Central memory CD4-positive, alpha-beta T cell (primary cell): Measurements from ENCODE around the gene FBXL13.

Source experiments
- DNase-seq: peaks from one replicate; pipeline ENCODE4 v3.0.0; 2022

Gene FBXL13

DNA sequence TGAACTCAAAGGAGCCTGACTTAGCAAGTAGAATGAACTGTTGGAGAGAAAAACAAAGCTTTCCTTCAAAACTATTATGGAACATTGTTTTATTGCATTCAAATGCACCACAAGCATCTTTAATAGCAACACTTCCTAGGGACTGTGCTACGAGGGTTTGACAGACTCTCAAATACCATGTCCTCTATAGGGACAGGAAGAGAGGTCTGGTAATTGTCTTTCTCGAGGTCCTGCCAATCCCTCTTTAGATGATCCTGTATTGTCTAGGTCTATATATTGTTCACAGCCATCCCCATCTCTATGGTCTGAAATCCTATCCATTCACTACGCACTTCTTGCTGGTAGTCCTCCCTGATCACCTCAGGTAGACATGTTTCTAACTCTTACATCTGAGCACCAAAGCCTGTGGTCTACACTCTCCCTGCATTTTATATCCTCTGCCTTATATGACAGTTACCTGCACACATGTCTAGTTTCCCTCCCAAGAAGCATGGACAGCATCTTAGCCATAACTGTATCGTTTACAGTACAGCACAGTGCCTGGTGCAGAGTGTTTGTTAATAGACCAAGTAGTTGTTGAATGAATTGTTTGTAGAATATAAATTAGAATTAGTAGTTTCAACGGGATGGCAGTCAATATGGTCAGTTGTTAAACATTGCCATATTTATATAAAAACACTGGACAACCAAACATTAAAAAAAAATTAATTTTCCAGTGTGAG, 183.5 kb downstream of the FBXL13 start:
- no peak for DNase-seq

DNA sequence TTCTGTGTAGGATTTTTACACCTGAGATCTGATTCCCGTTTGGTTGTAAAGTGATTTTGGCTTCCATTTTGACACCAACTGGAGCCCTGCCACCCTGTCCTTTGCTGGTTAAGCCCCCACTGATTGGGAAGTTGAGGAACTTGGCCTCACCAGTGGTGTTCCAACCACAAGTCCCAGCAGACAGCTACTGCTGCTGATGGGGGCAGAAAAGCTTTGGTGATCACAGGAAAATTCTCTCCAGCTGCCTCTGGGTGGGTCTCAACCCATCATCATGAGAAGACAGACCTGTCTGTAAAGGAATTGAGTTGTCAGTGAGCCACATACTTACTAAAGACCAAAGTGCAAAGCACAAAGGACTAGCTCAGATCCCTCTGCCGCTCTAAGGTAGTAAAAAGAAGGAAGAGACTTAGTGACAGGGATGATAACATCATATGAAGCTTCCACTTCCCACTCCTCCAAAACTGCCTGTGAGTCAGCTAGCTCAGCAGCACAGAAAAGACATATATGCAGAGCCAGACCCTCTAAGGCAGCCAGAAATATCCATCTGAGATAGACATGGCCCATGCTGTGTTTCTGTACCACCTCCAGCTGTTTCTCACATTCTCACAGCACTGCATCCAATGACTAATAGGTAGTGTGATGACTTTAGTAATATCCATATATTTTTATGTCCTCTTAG, 184.2 kb downstream of the FBXL13 start:
- DNase-seq, result no peak

DNA sequence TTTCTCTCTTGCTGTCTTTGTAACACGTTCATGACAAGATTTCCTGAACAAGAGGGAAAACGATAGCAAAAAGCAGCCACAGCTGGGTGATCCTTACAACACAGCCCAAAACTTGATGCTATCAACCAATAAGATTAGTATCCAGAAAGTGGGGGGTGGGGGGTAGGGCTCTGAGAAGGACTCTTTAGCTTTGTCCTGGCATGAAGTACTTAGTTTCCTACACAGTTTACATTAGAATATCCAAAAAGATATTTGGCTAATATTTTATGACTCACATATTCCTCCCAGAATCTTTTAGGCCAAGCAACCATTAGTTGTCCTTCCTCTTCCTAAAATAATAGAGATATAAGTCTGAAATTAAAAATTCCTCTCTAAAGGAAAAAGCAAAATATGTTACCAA, 184.7 kb downstream of the FBXL13 start:
- no peak for DNase-seq

DNA sequence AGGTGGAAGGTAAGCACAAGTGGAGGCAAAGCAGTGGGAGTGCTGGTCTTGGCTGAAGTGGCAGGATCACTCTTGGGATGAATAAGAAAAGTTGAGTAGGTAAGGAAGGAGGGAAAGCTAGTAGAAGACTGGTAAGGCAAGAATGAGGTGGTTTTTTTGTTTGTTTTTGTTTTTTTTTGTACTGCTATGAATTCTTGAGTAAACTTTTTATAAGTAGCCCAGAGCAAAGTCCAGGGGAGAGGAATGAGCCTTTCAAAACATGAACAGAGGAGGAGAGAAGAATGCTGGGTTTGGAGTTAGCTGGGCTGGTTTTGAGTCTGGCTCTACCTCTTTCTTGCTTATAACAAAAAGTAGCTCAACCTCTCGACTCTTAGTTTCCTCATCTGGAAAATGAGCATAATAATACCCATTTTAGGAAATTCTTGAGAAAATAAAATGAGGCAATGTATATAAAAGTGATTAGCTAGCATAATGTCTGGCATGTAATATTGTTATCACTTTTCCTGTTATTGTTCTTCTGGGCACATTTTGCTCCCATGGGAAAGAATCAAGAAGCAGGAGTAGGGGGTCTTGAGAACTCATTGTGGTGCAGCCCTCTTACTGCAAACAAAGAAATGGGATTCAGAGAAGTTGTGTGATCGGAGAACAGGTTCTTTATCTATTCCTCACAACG, 185.9 kb downstream of the FBXL13 start:
- no peak for DNase-seq

DNA sequence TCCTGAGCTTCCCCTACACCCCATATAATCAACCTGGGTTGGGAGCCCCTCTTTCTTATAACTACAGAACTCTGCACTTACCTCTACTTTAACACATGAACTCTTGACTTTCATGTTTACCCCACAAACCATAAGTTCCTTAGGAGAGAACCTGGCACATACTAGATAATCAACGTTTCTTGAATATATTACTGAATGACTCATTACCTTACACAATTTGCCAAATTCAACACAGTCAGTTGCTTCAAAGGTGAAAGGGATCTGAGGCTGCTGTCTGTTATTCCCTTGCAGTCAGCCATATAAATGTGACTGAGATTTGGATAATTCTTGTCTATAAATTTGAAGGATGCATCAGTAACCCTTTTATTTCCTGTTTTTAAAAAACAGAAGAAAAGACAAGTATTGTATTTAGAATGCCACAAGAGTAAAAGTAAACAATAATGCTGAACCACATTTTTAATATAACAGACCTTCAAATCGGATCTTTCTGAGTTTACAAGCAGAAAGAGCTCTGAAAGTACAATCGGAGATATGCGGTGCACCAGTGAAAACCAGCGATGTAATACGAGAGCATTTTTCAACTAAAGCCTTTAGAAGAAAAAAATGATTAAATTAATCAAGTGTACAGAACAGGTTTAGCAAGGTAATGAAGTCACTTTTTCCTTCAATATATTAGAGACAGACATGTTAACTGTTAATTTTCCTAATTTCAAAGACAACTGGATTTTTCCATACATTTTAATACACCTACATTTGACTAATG, 191.3 kb downstream of the FBXL13 start:
- no peak for DNase-seq

DNA sequence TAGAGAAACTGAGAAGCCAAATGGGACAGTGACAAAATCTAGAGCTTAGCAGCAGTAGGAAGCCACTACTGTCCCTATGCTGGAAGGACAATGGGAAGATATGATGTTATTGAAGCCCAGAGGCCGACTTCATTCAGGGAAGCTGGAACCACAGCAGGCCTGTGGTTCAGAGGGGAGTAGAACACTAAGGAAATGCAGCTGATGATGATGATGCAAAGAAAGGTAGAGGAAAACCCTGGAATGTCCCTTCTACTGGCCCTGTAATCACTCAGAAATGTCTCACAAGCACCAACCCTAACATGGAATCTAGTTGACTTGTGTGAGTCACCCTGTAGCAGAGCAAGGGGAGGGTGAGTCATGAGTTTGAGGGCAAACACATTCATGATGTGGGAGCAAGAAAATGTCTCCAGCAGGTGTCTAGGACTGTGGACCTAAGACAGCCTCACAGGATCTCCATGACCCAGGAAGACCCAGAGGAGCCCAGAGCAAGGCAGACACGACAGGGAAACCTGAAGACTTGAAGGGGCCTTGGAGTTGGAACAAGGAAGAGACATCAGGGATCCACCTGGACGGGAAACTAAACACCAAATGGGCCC, 198.8 kb downstream of the FBXL13 start:
- DNase-seq, result no peak

DNA sequence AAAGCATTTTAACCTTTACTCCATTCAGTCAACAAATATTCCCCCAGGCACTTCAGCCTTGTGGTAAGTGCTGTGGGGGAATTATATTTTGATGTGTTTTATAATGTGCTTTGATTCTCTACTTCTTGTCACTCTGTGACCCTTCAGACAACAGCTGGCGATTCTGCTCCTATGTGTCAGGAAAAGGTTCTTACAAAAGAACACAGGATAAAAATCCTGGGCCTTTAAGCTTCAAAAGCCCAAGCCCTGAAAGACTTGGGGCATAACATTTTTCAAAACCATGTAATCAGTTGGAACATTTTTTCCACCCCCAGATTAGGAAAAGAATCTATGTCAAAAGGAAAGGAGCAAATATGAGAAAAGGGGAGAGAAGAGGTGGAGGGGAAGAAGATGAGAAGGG, 199.6 kb downstream of the FBXL13 start:
- no peak for DNase-seq

DNA sequence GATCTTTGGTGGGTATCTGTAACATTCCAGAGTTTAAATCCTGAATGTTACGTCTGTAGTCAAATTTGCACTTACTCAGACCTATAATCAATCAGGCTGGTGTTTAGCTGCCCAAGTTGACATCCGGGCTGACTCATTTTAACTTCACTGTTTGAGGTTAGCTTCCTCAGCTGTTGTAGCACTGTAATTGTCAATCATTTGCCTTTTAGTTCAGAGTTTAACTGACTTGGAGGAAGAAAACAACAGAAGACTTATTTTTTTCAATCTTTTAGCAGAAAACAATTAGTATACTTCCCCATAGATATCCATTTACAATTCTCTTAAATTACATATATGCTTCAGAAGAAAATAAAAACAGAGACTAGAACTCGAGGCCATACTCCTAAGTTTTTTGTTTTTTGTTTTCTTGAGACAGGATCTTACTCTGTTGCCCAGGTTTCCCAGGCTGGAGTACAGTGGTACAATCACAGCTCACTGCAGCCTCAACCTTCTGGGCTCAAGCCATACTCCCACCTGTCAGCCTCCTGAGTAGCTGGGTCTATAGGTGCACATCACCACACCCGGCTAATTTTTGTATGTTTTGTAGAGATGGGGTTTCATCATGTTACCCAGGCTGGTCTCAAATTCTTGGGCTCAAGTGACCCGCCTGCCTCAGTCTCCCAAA, 200.3 kb downstream of the FBXL13 start:
- no peak for DNase-seq

DNA sequence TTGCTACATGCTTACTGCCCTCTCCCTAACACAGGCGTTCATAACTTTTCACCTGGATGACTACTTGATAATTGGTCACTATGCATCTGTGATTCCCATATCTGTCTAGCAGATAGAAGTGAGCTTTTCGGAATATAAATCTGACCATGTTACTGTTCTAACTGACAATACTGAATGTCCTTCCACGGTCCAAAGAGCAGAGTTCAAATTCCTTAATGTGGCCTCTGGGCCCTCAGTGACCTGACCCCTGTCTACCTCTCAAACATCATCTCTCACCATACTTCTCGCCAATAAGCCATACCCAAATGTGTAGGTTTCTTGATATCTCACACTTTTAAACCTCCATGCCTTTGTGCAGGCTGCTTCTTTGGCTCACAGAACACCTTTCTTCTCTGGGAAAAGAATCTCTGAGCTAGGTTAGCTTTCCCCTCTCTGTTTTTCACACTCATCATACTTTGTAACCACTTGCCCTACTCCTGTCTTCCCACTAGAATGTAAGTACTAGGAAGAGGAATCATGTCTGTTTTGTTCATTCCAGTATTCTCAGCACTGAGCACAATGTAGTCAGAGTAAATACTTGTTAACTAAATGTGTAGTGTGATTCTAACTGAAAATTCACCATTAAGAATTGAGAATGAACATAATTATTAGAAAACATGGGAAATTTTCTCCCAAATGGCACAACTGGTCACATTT, 201.0 kb downstream of the FBXL13 start:
- no peak for DNase-seq

DNA sequence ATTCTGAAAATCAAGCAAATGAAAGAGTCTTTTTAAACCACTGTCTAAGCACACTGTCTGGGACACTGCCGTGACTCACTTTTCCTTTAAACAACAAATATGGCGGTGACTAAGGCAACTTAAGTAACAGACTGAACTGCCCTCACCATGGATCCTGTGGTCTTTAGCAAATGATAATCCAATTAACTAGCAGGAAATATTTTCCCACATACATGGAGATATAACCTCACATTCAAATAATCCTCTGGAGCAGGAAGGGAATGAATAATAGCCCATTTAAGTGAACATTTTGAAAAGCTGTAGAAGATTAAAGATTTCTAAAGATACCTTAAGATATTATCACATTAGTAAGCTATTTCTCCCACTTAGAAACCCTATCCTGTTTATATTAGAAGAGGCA, 202.1 kb downstream of the FBXL13 start:
- DNase-seq, result no peak

DNA sequence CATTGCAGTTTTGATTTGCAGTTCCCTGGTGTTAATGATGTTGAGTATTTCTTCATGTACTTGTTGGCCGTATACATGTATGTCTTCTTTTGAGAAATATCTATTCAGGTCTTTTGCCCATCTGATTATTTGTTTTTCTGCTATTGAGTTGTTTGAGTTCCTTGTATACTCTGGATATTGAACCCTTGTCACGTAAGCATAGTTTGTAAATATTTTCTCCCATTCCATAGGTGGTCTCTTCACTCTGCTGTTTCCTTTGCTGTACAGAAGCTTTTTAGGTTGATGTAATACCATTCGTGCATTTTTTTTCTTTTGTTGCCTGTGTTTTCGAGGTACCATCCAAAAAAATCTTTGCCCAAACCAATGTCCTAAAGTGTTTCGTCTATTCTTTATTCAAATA, 205.4 kb downstream of the FBXL13 start:
- DNase-seq, result no peak

DNA sequence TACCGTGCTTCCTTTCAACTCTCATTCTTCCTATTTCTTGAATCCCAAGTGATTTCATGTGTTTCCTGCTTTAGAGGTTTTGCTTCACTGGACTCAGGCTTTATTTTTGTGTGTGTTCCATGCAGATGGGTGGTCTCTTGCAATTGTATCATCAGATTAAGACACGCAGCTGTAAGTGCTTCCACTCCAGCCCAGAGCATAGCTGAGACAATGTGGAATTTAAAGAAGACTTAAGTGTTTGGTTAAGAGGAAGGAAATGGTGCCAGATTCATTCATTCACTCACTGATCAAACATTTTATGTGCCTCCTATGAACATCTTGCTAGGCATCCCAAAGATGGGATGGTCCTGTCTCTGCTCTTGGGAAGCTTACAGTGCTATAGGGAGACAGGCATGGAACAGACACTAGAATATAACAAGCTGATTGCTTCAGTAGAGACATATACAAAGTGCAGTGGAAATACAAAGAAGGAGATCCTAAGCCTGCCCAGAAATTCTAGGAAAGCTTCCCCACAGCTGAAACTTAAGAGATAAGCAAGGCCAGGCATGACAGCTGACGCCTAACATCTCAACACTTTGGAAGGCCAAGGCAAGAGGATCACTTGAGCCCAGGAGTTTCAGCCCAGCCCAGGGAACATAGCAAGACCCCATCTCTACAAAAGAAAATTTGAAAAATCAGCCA, 207.9 kb downstream of the FBXL13 start:
- DNase-seq, result no peak

DNA sequence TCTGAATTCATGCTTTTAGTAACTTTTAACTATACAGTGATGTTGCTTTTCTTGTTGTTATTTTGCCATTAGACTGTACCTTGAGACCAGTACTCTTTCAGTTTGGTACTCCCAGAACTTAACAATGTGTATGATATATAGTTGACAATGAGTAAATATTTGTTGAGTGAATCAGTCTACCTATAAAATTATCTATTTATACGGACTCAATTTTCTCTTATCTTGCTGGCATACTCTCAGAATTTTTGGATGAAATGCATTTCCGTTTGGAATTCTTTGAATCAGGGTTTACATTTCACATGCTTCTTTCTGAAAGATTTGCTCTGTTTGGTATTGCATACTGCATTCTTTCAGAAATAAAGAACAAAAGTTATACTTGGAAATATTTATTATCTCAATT, 209.6 kb downstream of the FBXL13 start:
- DNase-seq, result no peak

DNA sequence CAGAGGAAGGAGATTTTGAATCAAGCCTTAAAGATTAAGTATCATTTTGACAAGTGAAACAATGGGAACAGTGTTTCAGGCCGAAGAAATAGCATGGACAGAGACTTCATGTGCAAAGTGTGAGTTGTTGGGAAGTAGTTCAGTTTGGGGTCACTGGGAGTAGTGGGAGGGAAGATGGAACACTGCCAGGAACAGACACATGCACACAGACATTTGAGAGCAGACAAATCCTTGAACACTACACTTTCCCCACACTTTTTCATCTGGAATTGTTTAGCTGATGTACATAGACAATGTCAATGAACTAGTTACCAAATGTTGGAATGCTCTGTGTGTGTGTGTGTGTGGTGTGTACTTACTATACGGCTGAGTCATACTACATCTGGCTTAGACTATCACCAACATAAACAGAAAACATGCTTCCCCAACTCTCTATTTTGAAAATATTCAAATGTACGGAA, 214.2 kb downstream of the FBXL13 start:
- DNase-seq, result no peak

DNA sequence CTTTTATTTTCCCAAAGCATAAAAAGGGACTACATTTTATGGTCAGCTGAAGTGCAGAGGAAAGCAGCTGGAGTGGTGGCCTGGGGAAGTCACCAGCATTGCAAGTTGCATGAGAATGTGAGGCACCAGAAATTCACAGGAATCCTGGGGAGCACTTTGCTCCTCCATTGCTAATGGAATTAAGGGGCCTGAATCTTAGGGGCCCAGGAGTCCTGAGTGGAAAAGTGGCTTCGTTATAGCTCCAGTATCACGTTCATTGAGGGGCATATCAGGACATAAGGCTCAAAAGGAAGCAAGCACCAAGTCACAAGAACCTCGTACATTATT, 214.8 kb downstream of the FBXL13 start:
- no peak for DNase-seq

DNA sequence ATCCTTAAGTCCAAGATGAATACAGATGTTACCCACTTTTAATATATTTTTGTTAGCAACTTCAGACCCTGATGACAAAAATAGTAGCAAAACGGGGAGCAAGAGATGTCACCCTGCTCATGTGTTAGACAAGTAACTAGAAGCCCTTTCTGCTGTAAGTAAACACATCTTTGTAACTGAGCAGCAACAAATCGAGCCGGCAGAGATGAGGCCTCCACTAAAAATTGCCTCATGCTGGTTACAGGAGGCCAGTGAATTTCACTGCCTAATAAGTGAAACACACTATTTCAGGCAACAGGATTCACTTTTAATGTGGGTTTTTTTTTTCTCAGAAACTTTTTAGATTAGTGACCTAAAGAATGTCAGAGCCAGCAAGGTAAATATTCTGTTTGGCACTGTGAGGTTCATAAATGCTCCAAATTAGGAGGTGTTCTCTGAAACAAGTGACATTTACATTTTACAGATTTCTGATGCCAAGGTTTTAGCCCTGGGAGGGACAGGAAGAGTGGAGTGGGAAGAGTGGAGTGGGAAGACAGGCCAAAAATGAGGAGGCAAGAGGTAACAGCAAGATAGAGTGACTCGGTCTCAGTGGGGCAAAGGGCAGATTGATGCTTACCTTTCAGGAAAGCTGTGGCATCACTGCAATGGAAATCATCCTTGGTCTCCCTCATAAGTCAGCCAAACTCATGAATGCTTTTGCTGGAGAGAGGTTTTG, 215.4 kb downstream of the FBXL13 start:
- DNase-seq, result no peak

DNA sequence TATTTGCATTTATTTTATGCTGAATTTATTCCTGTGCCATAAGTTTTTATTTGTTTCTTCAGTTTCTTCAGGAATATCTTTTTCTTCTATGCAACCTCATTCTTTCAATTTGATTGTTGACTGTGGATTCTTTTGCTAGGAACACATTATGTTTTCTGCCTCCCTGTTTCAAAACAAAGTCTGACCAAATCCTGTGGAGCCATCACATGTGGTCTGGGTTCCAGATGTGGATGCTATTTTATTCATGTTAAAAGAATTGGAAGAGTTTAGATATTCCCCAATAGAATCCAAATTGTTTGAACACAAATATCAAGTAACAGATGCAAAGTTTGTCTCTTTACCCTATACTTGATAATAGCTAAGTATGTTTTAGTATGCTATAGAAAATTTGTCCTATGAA, 218.6 kb downstream of the FBXL13 start:
- no peak for DNase-seq

DNA sequence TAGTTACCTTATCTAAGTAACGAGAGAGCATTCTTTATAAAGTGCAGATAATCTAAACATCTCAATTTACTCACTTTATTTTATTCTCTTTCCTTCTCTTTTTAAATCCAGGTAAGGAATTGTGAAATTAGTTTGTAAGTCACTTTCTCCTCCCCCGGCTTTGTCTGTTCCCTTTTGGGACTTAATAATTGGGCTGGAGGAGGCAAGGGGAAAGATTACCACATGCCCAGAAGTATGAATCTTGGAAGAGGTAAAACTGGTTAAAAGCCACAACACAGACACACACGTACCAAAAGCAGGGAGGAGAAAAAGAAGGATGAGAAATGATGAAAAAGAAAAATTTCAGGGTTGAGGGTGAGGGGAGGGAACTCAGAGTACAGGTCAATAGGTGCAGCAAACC, 225.1 kb downstream of the FBXL13 start:
- no peak for DNase-seq

DNA sequence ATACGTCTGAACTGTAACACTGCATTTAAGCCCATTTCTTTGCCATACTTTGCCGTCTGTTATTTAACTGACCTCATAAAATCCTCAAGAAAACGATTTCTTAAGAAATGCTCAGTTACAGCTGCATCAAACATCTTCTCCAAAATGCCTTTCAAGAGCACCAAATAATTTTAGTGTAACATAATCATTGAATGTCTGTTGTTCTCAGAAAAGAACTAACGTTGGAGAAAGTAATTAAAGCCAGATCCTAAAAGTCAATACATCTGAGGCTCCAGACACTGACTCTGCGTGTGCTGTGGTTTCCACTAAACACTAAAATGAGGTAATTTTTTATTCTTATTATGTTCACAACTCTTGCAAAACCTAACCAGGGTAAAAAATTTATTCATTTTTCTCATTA, 225.5 kb downstream of the FBXL13 start:
- no peak for DNase-seq

DNA sequence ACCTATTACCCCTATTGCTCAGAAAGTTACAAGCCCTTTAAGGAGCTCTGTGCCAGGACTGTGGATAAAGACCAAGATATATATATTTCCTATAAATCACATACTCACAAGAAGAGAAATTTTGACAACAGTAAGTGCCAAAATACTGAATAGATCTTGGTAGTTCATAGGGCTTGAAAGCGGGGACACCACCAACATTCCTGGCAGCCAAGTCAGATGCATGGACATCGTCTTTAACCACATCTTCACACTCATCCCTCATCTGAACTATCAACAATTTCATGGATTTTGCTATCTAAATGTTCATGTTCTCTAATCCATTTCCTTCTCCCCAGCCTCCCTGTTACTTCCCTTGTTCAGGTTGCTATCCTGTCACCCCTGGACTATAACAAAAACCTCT, 229.2 kb downstream of the FBXL13 start:
- DNase-seq, result no peak

DNA sequence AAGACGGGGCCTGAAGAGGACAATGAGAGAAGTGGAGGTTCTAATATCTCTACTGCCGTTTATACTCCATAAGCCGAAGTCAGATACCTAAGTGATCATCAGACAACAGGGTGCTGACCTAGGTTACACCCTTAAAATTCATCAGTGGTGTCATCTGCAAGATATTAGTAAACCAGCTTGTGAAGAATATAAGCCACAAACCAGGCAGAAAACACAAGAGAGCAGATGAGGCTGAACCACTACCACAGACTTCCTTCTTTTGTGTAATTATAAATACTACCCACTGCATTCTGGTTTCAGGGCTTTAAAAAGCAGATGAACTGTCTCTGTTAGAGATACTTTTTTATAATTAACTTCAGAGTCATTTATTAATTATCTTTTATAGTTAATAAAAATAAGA, 230.7 kb downstream of the FBXL13 start:
- no peak for DNase-seq
